Esophagus (tissue), 2 donors: ENCODE data around the gene CHPF. TPM values are rescaled to one million over a fixed set of nuclear protein-coding genes. Genes with fewer than 3 reads are reported as not detected.
A peak's percentile ranks its signal among the peaks of the same experiment; 100 is the strongest.

Source experiments
- H3K27ac ChIP-seq, 2 donors: one replicate each; pipeline ENCODE4 v1.5.1; 2013; ENCODE audit warnings: low read depth in 2 of 2, mild to moderate bottlenecking in 2 of 2, inconsistent platforms in 1 of 2, low read length in 1 of 2, moderate library complexity in 1 of 2
- H3K27me3 ChIP-seq, 2 donors: one replicate each; pipeline ENCODE4 v1.6.1; 2013; ENCODE audit warnings: low read length in 2 of 2, control low read depth in 1 of 2, mild to moderate bottlenecking in 1 of 2; ENCODE audit not compliant: insufficient read depth in 2 of 2, control insufficient read depth in 1 of 2
- H3K36me3 ChIP-seq, 2 donors: one replicate each; pipeline ENCODE4 v1.6.1; 2013; ENCODE audit warnings: low read length in 1 of 2; ENCODE audit not compliant: control insufficient read depth in 2 of 2, insufficient read depth in 2 of 2
- H3K4me1 ChIP-seq, 2 donors: one replicate each; pipeline ENCODE4 v1.6.1; 2013; ENCODE audit warnings: low read length in 1 of 2; ENCODE audit not compliant: control insufficient read depth in 2 of 2, insufficient read depth in 2 of 2
- H3K4me3 ChIP-seq, 2 donors: one replicate each; pipeline ENCODE4 v1.5.1; 2013; ENCODE audit warnings: low read length in 2 of 2, mild to moderate bottlenecking in 2 of 2, low read depth in 1 of 2, moderate library complexity in 1 of 2
- H3K9me3 ChIP-seq, 2 donors: one replicate each; pipeline ENCODE4 v1.6.1; 2013; ENCODE audit warnings: mild to moderate bottlenecking in 2 of 2, low read depth in 1 of 2, low read length in 1 of 2, moderate library complexity in 1 of 2; ENCODE audit not compliant: control insufficient read depth in 2 of 2, insufficient read depth in 1 of 2
- WGBS, 2 donors: extraction: QIAGEN DNeasy Blood & Tissue Kit; methylation state at CpG; one replicate each; pipeline ENCODE4 v1.1.7; 2013; 5-methylcytosine and 5-hydroxymethylcytosine counted together
- polyA plus RNA-seq, 2 donors: library from polyadenylated mRNA; stranded (reverse); fragments of 200-250 nt; gene quantifications; one replicate each; pipeline ENCODE4 v1.2.3, GENCODE V29; 2013
- donor health status: healthy with polysubstance abuse.
- donor health status: Bipolar disorder and iron deficiency.

Gene CHPF
- polyA plus RNA-seq, 2 donors = 10.1 to 20.2 TPM

DNA sequence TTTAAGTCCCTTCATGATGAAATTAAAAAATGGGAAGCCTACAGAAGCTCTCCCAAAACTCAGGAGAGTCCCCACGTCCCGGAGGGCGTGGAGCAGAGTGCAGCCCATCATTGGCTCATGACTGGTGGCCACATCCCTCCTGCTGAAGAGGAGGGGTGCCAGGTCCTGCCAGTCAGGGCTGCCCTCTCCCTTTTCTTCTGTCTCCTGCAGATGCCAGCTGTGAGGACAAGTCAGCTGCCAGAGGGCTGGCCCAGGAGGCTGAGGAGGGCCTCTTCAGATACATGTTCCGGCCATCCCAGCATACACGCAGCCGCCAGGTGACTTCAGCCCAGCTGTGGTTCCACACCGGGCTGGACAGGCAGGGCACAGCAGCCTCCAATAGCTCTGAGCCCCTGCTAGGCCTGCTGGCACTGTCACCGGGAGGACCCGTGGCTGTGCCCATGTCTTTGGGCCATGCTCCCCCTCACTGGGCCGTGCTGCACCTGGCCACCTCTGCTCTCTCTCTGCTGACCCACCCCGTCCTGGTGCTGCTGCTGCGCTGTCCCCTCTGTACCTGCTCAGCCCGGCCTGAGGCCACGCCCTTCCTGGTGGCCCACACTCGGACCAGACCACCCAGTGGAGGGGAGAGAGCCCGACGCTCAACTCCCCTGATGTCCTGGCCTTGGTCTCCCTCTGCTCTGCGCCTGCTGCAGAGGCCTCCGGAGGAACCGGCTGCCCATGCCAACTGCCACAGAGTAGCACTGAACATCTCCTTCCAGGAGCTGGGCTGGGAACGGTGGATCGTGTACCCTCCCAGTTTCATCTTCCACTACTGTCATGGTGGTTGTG lies 31.1 kb upstream of the CHPF start:
- Histone ChIP-seq H3K27me3 (no peaks in the 10 kb centered on the region), H3K36me3 (no peaks in the 10 kb centered on the region), H3K9me3 (no peaks in the 10 kb centered on the region), H3K27ac (no peak overlapping the region), H3K4me3 (no peak overlapping the region), H3K4me1 (peaks cover 0 to 9% of the 10 kb centered on the region in 2 donors)
- WGBS, 2 donors = 75 to 80% methylated on average over 21 to 22 of the region's 22 CpGs

DNA sequence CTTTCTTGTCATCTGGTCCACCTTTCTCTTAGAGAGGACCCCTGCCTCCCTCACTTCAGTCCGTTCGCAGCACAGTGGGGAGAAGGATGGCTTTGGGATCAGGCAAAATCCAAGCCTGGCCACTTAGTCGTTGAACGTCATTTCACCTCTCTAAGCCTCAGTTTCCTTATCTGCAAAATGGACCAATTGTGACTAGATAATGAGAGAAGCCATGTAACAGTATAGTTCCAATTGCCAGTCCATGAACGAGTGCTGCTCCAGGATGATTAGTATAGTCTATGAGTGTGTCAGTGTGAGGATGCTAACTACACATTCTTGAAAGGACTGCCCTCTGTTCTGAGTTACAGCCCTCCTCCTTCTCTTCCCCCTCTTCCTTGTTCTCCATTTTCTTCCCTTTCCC lies 29.6 kb upstream of the CHPF start:
- H3K4me3 ChIP-seq = no peak overlapping the region
- no peaks in the 10 kb centered on the region for H3K9me3 ChIP-seq
- WGBS, 2 donors = 77 to 80% methylated on average over 5 of the region's 5 CpGs
- no peak overlapping the region for H3K27ac ChIP-seq
- no peaks in the 10 kb centered on the region for H3K36me3 ChIP-seq
- H3K4me1 ChIP-seq = peaks cover 0 to 9% of the 10 kb centered on the region in 2 donors
- no peaks in the 10 kb centered on the region for H3K27me3 ChIP-seq

DNA sequence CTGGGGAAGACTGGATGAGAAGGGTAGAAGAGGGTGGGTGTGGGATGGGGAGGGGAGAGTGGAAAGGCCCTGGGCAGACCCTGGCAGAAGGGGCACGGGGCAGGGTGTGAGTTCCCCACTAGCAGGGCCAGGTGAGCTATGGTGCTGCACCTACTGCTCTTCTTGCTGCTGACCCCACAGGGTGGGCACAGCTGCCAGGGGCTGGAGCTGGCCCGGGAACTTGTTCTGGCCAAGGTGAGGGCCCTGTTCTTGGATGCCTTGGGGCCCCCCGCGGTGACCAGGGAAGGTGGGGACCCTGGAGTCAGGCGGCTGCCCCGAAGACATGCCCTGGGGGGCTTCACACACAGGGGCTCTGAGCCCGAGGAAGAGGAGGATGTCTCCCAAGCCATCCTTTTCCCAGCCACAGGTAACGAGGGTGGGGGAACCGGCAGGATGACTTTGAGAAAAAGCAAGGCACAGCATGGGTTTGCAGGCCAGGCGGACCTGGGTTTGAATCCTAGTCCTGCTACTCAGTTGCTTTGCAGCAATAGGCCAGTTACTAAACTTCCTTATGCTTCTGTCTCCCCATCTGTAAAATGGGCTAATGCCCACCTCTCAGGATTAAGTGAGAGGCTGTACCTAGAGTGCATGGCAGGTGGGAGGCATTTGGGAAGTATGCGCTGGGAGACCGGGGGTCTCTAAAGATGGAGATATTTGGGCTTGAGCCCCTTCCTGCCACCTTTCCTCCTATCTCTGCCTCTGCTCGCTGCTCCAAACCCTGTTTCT lies 28.8 kb upstream of the CHPF start, which contains the start of gene INHA:
TSS of gene INHA (plus strand) at position 74 of the 765 bp plus-strand sequence. CDS start at position 139, 65 bp downstream.
- H3K27me3 ChIP-seq = no peaks in the 10 kb centered on the region
- peak within 1 kb of the TSS; percentile 39 to 50 for H3K4me3 ChIP-seq
- WGBS, 2 donors = 77 to 87% methylated on average over 13 of the region's 13 CpGs
- peaks cover 0 to 9% of the 10 kb centered on the region in 2 donors for H3K4me1 ChIP-seq
- H3K36me3 ChIP-seq = no peaks in the 10 kb centered on the region
- no peaks in the 10 kb centered on the region for H3K9me3 ChIP-seq
- H3K27ac ChIP-seq = peak within 1 kb of the TSS; percentile 35 to 40

DNA sequence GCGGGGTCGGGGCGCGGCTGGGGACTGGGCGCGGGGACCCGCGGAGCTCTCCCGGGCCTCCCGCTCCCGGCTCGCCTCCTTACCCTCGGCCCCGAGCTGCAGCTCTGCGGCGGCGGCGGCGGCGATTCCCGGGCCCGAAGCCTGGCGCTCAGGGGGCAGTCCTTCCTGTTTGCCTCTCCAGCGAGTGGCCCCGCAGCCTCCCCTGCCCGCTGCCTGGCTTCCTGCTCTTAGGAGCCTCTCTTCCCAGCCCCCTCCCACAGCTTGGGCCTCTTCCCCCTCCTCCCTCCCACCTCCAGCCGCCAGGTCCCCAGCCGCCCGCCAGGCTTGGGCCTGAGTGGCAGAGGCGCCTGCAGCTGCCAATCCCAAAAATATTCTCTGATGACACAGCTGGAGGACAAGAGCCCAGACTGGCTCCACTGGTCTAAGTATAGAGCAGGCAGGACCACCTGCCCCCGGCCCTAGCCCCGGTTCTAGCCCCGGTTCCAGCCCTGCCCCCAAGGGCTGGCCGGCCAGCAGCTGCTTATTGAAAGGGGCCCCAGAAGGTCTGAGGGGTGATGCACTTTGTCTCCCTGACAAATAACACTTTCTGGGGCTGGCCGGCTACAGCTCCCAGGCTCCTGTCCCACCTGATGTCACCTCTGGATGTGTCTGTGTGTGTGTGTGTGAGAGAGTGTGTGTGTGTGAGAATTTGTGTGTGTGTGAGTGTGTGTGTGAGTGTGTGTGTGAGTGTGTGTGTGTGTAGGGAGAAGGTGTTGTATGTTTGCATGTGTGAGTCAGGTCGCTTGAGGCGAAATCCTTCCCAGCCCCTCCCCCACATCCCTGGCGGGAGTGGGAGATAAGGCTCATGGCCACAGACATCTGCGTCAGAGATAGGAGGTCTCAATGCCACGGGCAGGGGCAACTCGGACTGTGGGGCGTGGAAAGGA lies 28.0 kb upstream of the CHPF start, which contains the start of gene OBSL1:
TSS of gene OBSL1 (minus strand) at position 229 of the 926 bp plus-strand sequence. CDS start 307 bp downstream, outside the sequence.
- 8 to 13% methylated on average over 20 to 42 of the region's 42 CpGs for WGBS, 2 donors

DNA sequence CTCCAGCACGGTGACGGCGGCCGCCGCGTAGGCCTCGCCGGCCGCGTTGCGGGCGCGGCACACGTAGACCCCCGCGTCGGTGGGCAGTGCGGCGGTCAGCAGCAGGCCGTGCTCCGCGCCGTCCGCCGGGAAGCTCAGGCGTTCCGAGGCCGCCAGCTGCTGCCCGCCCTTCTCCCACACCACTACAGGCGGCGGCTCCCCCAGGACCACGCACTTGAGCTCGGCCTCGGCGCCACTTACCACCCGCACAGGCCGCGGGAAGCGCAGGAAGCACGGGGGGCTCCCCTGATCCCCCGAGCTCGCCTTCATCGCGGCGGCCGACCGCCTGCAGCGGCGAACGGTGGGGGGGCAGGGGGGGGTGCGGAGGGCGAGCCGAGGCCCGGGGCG lies 27.3 kb upstream of the CHPF start:
- H3K27me3 ChIP-seq = no peaks in the 10 kb centered on the region
- 1% methylated on average over 19 to 55 of the region's 55 CpGs for WGBS, 2 donors
- no peaks in the 10 kb centered on the region for H3K36me3 ChIP-seq
- H3K4me3 ChIP-seq = peak overlapping the region; percentile 50 to 65
- H3K4me1 ChIP-seq = peaks cover 0 to 9% of the 10 kb centered on the region in 2 donors
- H3K9me3 ChIP-seq = no peaks in the 10 kb centered on the region
- H3K27ac ChIP-seq = peak overlapping the region; percentile 35 to 40

More for the DNA sequence above, 28.0 kb upstream of the CHPF start, which contains the start of gene OBSL1:
- H3K36me3 ChIP-seq = no peaks in the 10 kb centered on the region
- no peaks in the 10 kb centered on the region for H3K9me3 ChIP-seq
- no peaks in the 10 kb centered on the region for H3K27me3 ChIP-seq
- H3K4me3 ChIP-seq = peak within 1 kb of the TSS; percentile 50 to 65
- peak within 1 kb of the TSS; percentile 35 to 40 for H3K27ac ChIP-seq
- H3K4me1 ChIP-seq = peaks cover 0 to 9% of the 10 kb centered on the region in 2 donors

DNA sequence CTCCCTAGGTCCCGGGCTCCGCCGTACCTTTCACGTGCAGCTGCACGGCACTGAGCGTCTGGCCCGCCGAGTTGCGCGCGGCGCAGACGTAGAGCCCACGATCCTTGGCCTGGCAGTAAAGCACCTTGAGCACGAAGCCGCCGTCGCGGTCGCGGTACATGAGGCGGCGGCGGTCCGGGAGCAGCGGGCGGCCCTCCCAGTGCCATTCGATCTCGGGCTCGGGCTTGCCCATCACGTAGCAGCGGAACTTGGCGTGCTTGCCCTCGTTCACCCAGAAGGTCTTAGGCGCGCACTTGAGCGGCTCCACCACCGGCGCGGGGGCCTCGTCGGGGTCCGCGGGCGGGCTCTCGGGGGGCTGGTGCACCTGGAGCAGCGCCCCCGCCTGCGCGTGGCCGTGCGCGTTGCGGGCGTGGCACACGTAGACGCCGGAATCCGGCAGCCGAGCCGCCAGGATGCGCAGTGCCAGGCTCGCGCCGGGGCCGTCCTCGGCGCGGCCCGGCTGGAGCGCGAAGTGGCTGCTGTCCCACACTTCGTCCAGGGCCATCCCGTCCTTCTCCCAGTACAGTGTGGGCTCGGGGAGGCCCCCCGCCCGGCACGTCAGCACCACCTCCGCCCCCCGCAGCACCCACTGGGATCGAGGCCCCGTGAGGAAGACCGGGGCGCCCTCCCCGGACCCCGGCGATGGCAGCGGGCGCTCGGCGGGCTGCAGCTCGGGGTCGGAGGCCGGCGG lies 26.8 kb upstream of the CHPF start:
- Histone ChIP-seq H3K36me3 (no peaks in the 10 kb centered on the region), H3K4me1 (peaks cover 0 to 9% of the 10 kb centered on the region in 2 donors), H3K9me3 (no peaks in the 10 kb centered on the region), H3K27me3 (no peaks in the 10 kb centered on the region), H3K27ac (peak overlapping the region; percentile 35 to 40), H3K4me3 (peak overlapping the region; percentile 50 to 65)
- 10 to 11% methylated on average over 86 to 95 of the region's 95 CpGs for WGBS, 2 donors

DNA sequence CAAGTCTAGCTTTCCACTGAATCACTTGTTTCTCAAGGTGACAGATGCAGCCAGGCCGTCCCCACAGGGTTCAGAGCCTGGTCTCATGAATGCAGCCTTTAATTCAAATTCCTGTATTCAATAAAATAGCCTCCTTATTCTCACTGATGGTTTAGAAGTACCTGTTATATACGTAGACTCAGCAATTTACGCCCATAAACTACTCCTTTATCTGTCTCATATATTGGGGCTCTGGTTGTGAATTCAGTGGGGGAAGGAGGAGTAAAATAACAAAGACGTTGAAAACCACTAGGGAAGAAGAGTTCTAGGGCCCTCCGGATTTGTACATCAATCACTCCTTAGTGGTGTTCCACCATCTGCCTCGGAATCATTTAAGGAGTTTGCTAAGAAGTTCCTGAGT lies 26.0 kb upstream of the CHPF start:
- Histone ChIP-seq H3K4me1 (peaks cover 0 to 9% of the 10 kb centered on the region in 2 donors), H3K36me3 (no peaks in the 10 kb centered on the region), H3K27ac (no peak overlapping the region), H3K4me3 (no peak overlapping the region), H3K9me3 (no peaks in the 10 kb centered on the region), H3K27me3 (no peaks in the 10 kb centered on the region)
- 77% methylated on average over 6 of the region's 6 CpGs for WGBS, 2 donors

DNA sequence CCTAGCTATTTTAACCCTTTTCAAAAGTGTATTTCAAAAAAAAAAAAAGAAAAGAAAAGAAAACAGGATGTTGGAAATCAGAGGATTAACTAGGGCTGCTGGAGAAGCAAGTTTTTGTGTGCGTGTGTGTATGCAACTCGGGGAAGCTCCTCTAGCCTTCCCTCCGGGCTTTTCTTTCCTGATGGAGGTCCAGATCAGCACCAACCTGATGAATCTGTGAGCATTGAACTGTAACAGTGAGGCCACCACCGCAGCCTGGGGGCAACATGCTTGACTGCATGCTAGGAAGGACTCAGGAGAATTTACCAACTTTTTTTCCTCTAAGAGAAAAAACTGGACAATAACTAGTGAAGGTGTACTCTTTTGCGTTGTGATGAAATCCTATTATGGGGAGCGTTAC lies 25.4 kb upstream of the CHPF start:
- no peak overlapping the region for H3K4me3 ChIP-seq
- no peaks in the 10 kb centered on the region for H3K27me3 ChIP-seq
- no peaks in the 10 kb centered on the region for H3K36me3 ChIP-seq
- H3K4me1 ChIP-seq = peaks cover 0 to 9% of the 10 kb centered on the region in 2 donors
- H3K27ac ChIP-seq = no peak overlapping the region
- H3K9me3 ChIP-seq = no peaks in the 10 kb centered on the region
- 86% methylated on average over 6 of the region's 6 CpGs for WGBS, 2 donors
